Gastroesophageal sphincter (tissue), 4 donors: ENCODE results near the gene PSORS1C1. TPM values are rescaled to one million over a fixed set of nuclear protein-coding genes. Genes with fewer than 3 reads are reported as not detected.

ENCODE experiments used
- ATAC-seq: fragments of 150-250 bp; one replicate; pipeline ENCODE4 v1.9.1; 2016; ENCODE audit warnings: mild to moderate bottlenecking, moderate library complexity
- H3K27ac ChIP-seq, 4 donors: fragments of 200-600 bp; sonication (generic) in 3 of 4; 1 replicate in 3 of 4; 2 replicates in 1 of 4; pipeline ENCODE4 v1.5.1; 2016 to 2019
- H3K27me3 ChIP-seq: fragments of 200-600 bp; sonication (generic); one replicate; pipeline ENCODE4 v1.5.1; 2019
- H3K36me3 ChIP-seq, 2 donors: fragments of 200-600 bp; sonication (generic); one replicate each; pipeline ENCODE4 v1.5.1; 2019; ENCODE audit warnings: control low read depth in 1 of 2
- H3K4me1 ChIP-seq, 3 donors: fragments of 200-600 bp; sonication (generic); 1 replicate in 2 of 3; 2 replicates in 1 of 3; pipeline ENCODE4 v1.5.1; 2016 to 2019; ENCODE audit warnings: control low read depth in 2 of 3
- H3K4me3 ChIP-seq, 2 donors: fragments of 200-600 bp; sonication (generic); one replicate each; pipeline ENCODE4 v1.5.1; 2019; ENCODE audit warnings: mild to moderate bottlenecking in 1 of 2, moderate library complexity in 1 of 2
- H3K9me3 ChIP-seq, 3 donors: fragments of 200-600 bp; sonication (generic); one replicate each; pipeline ENCODE4 v1.5.1; 2017 to 2019; ENCODE audit warnings: control low read depth in 2 of 3
- CTCF ChIP-seq, 4 experiments: fragments of 200-600 bp in 2 of 4; fragments of 450-650 bp in 2 of 4; sonication (generic) in 1 of 4; IDR thresholded peaks; one replicate each; pipeline ENCODE4 v1.5.1; 2017 to 2019; ENCODE audit warnings: antibody characterized with exemption in 4 of 4, mild to moderate bottlenecking in 2 of 4, moderate library complexity in 2 of 4
- EP300 ChIP-seq: sonication (generic); formaldehyde crosslinking; IDR thresholded peaks from one replicate; pipeline ENCODE4 v1.6.1; 2017; ENCODE audit warnings: antibody characterized with exemption, mild to moderate bottlenecking
- POLR2A ChIP-seq, 2 donors: fragments of 450-650 bp; IDR thresholded peaks; one replicate each; pipeline ENCODE4 v1.6.1; 2017; ENCODE audit warnings: antibody characterized with exemption in 2 of 2, mild to moderate bottlenecking in 2 of 2, moderate library complexity in 1 of 2
- POLR2AphosphoS5 ChIP-seq: sonication (generic); formaldehyde crosslinking; IDR thresholded peaks from one replicate; pipeline ENCODE4 v1.6.1; 2017; ENCODE audit warnings: antibody characterized with exemption
- WGBS, 2 donors: methylation state at CpG; one replicate each; pipeline ENCODE4 v1.1.5; 2018; ENCODE audit warnings: low coverage in 1 of 2; 5-methylcytosine and 5-hydroxymethylcytosine counted together
- total RNA-seq, 4 donors: library from RNA; depleted of rRNA; stranded (reverse); fragments of >200 nt; gene quantifications; one replicate each; pipeline ENCODE4 v1.1.0, GENCODE V29; 2016

Gene PSORS1C1
- total RNA-seq, 4 donors from 2014 or later, result 0.12 to 7.8 (median 1.7) TPM

- no peak overlapping the region for H3K27ac ChIP-seq
- H3K36me3 ChIP-seq, result no peaks in the 10 kb centered on the region
- peaks cover 2% of the 10 kb centered on the region for H3K27me3 ChIP-seq
- no peak overlapping the region for H3K4me3 ChIP-seq
- ATAC-seq, result no peak
- TF ChIP-seq POLR2A (IDR thresholded peaks at IDR 0.05), result no peak
- TF ChIP-seq CTCF (IDR thresholded peaks at IDR 0.05), result peak in 3 of 4 experiments; percentile 40 to 51 (median 45)
- peaks cover 3 to 23% (median 4%) of the 10 kb centered on the region in 3 donors for H3K4me1 ChIP-seq
- WGBS, 2 donors, result 37 to 47% methylated on average over 3 to 6 of the region's 6 CpGs
- no peaks in the 10 kb centered on the region for H3K9me3 ChIP-seq
Observed at GRCh38 chr6:31070711-31071197, 43.8 kb upstream of the PSORS1C1 start.

GRCh38 chr6:31074401-31074800, 40.2 kb upstream of the PSORS1C1 start:
- Histone ChIP-seq H3K27me3 (no peaks in the 10 kb centered on the region), H3K27ac (no peak overlapping the region), H3K36me3 (no peaks in the 10 kb centered on the region), H3K9me3 (no peaks in the 10 kb centered on the region), H3K4me3 (no peak overlapping the region), H3K4me1 (peaks cover 3 to 26% (median 4%) of the 10 kb centered on the region in 3 donors)
- ATAC-seq, result no peak
- TF ChIP-seq POLR2AphosphoS5, result no peak
- no peak for TF ChIP-seq POLR2A (IDR thresholded peaks at IDR 0.05)
- no peak for TF ChIP-seq CTCF (IDR thresholded peaks at IDR 0.05)
- no peak for TF ChIP-seq EP300
- 86 to 94% methylated on average over 4 of the region's 4 CpGs for WGBS, 2 donors

- TF ChIP-seq CTCF (IDR thresholded peaks at IDR 0.05) (no peak), POLR2A (IDR thresholded peaks at IDR 0.05) (no peak), POLR2AphosphoS5 (no peak), EP300 (no peak)
- H3K36me3 ChIP-seq, result no peaks in the 10 kb centered on the region
- H3K27ac ChIP-seq, result no peak overlapping the region
- H3K9me3 ChIP-seq, result no peaks in the 10 kb centered on the region
- H3K27me3 ChIP-seq, result peaks cover 2% of the 10 kb centered on the region
- H3K4me1 ChIP-seq, result peaks cover 3 to 30% (median 4%) of the 10 kb centered on the region in 3 donors
- no peak overlapping the region for H3K4me3 ChIP-seq
- 70 to 100% methylated on average over 1 of the region's 1 CpG for WGBS, 2 donors
- ATAC-seq, result no peak
Observed at GRCh38 chr6:31075528-31075927, 39.1 kb upstream of the PSORS1C1 start.

GRCh38 chr6:31076611-31077010, 38.0 kb upstream of the PSORS1C1 start:
- Histone ChIP-seq H3K4me3 (no peak overlapping the region), H3K9me3 (no peaks in the 10 kb centered on the region), H3K36me3 (no peaks in the 10 kb centered on the region), H3K27me3 (peaks cover 8% of the 10 kb centered on the region), H3K27ac (no peak overlapping the region), H3K4me1 (peaks cover 3 to 28% (median 4%) of the 10 kb centered on the region in 3 donors)
- WGBS, 2 donors, result 62 to 77% methylated on average over 3 of the region's 4 CpGs
- no peak for TF ChIP-seq POLR2AphosphoS5
- no peak for TF ChIP-seq EP300
- TF ChIP-seq CTCF (IDR thresholded peaks at IDR 0.05), result no peak
- no peak for TF ChIP-seq POLR2A (IDR thresholded peaks at IDR 0.05)
- no peak for ATAC-seq

- H3K4me1 ChIP-seq, result peaks cover 0 to 9% (median 0%) of the 10 kb centered on the region in 3 donors
- WGBS, 2 donors, result 36% methylated on average over 10 of the region's 22 CpGs; no CpG with 5 or more reads in 1 of the 2 donors
- no peaks in the 10 kb centered on the region for H3K9me3 ChIP-seq
- peaks cover 8% of the 10 kb centered on the region for H3K27me3 ChIP-seq
- H3K36me3 ChIP-seq, result no peaks in the 10 kb centered on the region
- peak; percentile 74 to 83 (median 78) for TF ChIP-seq CTCF (IDR thresholded peaks at IDR 0.05)
- no peak for TF ChIP-seq EP300
- H3K4me3 ChIP-seq, result peak overlapping the region in 1 of 2 donors; percentile 27
- peak; percentile 74 for ATAC-seq
- H3K27ac ChIP-seq, result no peak overlapping the region
Observed at GRCh38 chr6:31079656-31080261, 34.8 kb upstream of the PSORS1C1 start.
